ENCODE results near the gene AAGAB. TPM values are rescaled to one million over a fixed set of nuclear protein-coding genes. Genes with fewer than 3 reads are reported as not detected.

AAGAB gene
- total RNA-seq, 1 experiment from 2014 or later, result 40.1 TPM

DNA sequence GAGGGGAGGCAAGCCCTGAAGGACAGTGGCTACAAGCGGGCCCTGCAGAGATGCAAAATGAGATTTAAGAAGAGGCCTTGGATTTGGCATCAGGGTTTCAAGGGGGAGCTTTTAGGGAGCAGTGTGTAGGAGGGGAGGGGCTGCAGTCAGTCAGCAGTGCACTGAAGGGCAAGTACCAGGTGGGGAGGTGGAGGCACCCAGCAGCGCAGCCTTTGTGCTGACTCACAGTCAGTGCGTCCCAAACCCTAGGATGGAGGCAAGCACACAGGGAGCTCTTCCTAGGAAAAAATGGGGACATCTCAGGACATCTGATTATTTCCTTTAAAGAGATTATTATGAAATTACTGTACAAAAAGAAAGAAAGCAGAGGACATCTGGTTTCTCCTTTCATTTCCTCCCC lies 80.0 kb downstream of the AAGAB start:
- TF ChIP-seq, protein P1, sequence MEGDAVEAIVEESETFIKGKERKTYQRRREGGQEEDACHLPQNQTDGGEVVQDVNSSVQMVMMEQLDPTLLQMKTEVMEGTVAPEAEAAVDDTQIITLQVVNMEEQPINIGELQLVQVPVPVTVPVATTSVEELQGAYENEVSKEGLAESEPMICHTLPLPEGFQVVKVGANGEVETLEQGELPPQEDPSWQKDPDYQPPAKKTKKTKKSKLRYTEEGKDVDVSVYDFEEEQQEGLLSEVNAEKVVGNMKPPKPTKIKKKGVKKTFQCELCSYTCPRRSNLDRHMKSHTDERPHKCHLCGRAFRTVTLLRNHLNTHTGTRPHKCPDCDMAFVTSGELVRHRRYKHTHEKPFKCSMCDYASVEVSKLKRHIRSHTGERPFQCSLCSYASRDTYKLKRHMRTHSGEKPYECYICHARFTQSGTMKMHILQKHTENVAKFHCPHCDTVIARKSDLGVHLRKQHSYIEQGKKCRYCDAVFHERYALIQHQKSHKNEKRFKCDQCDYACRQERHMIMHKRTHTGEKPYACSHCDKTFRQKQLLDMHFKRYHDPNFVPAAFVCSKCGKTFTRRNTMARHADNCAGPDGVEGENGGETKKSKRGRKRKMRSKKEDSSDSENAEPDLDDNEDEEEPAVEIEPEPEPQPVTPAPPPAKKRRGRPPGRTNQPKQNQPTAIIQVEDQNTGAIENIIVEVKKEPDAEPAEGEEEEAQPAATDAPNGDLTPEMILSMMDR (conservative IDR thresholded peaks at IDR 0.05), result no peak
- H3K27ac Mint-ChIP-seq, result peak overlapping the region; percentile 45 to 79 (median 57); a peak in 4 of 7 replicates
- no peak overlapping the region for H4K5ac ChIP-seq (ENCODE audit: insufficient read length, low read depth, low read length)

More for the DNA sequence above, 80.0 kb downstream of the AAGAB start:
- Histone ChIP-seq H3K79me2 (ENCODE audit: insufficient read depth, low read length) (no peaks in the 10 kb centered on the region), H3K56ac (ENCODE audit: insufficient read length, low read depth, low read length) (no peak overlapping the region), H3K79me1 (ENCODE audit: insufficient read depth, low read depth, low read length, poor library complexity, severe bottlenecking) (no peaks in the 10 kb centered on the region), H3K27me3 (ENCODE audit: insufficient read depth, low read length) (no peaks in the 10 kb centered on the region), H4K91ac (ENCODE audit: insufficient read length, low read depth, low read length) (no peak overlapping the region), H3K14ac (ENCODE audit: insufficient read depth, low read length) (no peak overlapping the region), H3K4me2 (ENCODE audit: insufficient read depth, insufficient read length, low read length) (no peak overlapping the region), H2BK120ac (ENCODE audit: low read depth, low read length, poor library complexity, severe bottlenecking) (no peak overlapping the region), H2AFZ (ENCODE audit: low read length) (no peak overlapping the region), H3K23ac (ENCODE audit: insufficient read length, low read depth, low read length) (no peak overlapping the region), H2BK15ac (ENCODE audit: low read depth, low read length) (no peak overlapping the region), H2BK20ac (ENCODE audit: low read depth, low read length, poor library complexity, severe bottlenecking) (no peak overlapping the region), H2AK5ac (ENCODE audit: insufficient read length, low read length) (no peak overlapping the region), H3K4ac (ENCODE audit: low read depth, low read length) (no peak overlapping the region), H4K8ac (replicated peaks; ENCODE audit: insufficient read length, low read depth, low read length) (no peak overlapping the region), H3K18ac (ENCODE audit: insufficient read length, low read depth, low read length) (no peak overlapping the region), H3K9ac (ENCODE audit: extremely low read depth, insufficient read length, low read length) (no peak overlapping the region), H2BK12ac (ENCODE audit: insufficient read length, low read depth, low read length) (no peak overlapping the region), H3T11ph (ENCODE audit: low read length) (no peak overlapping the region), H3K23me2 (ENCODE audit: insufficient read length, low read depth, low read length, poor library complexity, severe bottlenecking) (no peaks in the 10 kb centered on the region), H3K9me3 (ENCODE audit: control insufficient read depth, low read depth, low read length) (no peaks in the 10 kb centered on the region), H4K20me1 (ENCODE audit: control insufficient read depth, insufficient read depth, insufficient read length) (no peaks in the 10 kb centered on the region), H3K27ac (ENCODE audit: insufficient read length, low read depth, low read length) (no peak overlapping the region), H3K4me1 (ENCODE audit: insufficient read depth, low read length) (peaks cover 11% of the 10 kb centered on the region; the same call in 1 of the 2 replicates), H2BK5ac (ENCODE audit: insufficient read length, low read length) (no peak overlapping the region)
- H3K27me3 Mint-ChIP-seq (ENCODE audit: low read depth), result no peaks in the 10 kb centered on the region
- no peaks in the 10 kb centered on the region for H3K9me3 Mint-ChIP-seq
- no CpG with 5 or more reads among the region's 3 CpGs for WGBS (ENCODE audit: extremely low coverage, insufficient read length, low lambda C conversion rate)
- peaks cover 0 to 42% (median 4%) of the 10 kb centered on the region in 3 experiments; a peak in 6 of 7 replicates for H3K36me3 Mint-ChIP-seq (ENCODE audit: insufficient read depth in 1 of 3, low read depth in 3 of 3)
- H3K4me3 Mint-ChIP-seq, result no peak overlapping the region; a peak in 1 of 5 replicates
- peaks cover 37 to 48% of the 10 kb centered on the region in 2 experiments for H3K4me1 Mint-ChIP-seq
- DNase-seq, result no peak
